ENCODE measurements around the gene PPP1R14D.

PPP1R14D gene

DNA sequence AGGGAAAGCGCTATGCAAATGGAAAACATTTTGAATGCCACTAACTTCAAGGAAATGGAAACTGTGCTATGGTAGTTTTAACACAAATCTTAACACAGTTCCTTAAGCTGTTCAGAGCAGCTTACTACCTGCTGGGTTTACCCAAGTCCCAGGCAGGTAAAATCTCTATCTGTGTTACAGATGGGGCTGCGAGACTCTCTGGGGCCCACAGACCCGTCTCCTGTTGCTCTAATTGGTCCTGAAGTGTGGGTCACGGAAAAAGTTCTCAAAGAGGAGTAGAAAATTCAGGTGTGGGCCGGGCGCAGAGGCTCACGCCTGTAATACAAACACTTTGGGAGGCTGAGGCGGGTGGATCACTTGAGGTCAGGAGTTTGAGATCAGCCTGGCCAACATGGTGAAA, 38.5 kb downstream of the PPP1R14D start:
- no peak for TF ChIP-seq ZNF433 (tag by site-specific recombination; IDR thresholded peaks at IDR 0.05; ENCODE audit: low read depth)
- TF ChIP-seq ZNF843 (tag by site-specific recombination; IDR thresholded peaks at IDR 0.05), result no peak
- TF ChIP-seq, protein P1, sequence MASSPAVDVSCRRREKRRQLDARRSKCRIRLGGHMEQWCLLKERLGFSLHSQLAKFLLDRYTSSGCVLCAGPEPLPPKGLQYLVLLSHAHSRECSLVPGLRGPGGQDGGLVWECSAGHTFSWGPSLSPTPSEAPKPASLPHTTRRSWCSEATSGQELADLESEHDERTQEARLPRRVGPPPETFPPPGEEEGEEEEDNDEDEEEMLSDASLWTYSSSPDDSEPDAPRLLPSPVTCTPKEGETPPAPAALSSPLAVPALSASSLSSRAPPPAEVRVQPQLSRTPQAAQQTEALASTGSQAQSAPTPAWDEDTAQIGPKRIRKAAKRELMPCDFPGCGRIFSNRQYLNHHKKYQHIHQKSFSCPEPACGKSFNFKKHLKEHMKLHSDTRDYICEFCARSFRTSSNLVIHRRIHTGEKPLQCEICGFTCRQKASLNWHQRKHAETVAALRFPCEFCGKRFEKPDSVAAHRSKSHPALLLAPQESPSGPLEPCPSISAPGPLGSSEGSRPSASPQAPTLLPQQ (tag by site-specific recombination; IDR thresholded peaks at IDR 0.05), result no peak
- no peak for TF ChIP-seq RBAK (tag by site-specific recombination; IDR thresholded peaks at IDR 0.05)
- no peak for TF ChIP-seq SP7 (tag by site-specific recombination; IDR thresholded peaks at IDR 0.05)
- TF ChIP-seq TCF7L2 (IDR thresholded peaks at IDR 0.05; ENCODE audit: borderline replicate concordance, low read depth, low read length), result no peak
- TF ChIP-seq ZNF157 (tag by site-specific recombination; IDR thresholded peaks at IDR 0.05), result no peak
- no peak for TF ChIP-seq ZNF548 (tag by site-specific recombination; IDR thresholded peaks at IDR 0.05)
- Histone ChIP-seq H3K9me3 (ENCODE audit: control insufficient read depth, insufficient read depth, low read depth, low read length) (no peaks in the 10 kb centered on the region), H3K4me1 (ENCODE audit: control insufficient read depth, insufficient read depth, low read length) (peaks cover 8% of the 10 kb centered on the region), H3K4me3 (ENCODE audit: low read depth, low read length) (no peak overlapping the region), H3K36me3 (ENCODE audit: control insufficient read depth in 2 of 2, insufficient read depth in 1 of 2, low read length in 2 of 2) (peaks cover 0 to 2% of the 10 kb centered on the region in 2 experiments; a peak in 2 of 3 replicates), H3K27ac (ENCODE audit: extremely low read depth, low read depth, low read length) (no peak overlapping the region)
- ChIA-PET CTCF (no interaction called here), POLR2A (interaction anchor here (0.6 kb wide), 1 partner anchor 12 kb away, joined by 7 read pairs; no protein-coding TSS in a partner anchor)

DNA sequence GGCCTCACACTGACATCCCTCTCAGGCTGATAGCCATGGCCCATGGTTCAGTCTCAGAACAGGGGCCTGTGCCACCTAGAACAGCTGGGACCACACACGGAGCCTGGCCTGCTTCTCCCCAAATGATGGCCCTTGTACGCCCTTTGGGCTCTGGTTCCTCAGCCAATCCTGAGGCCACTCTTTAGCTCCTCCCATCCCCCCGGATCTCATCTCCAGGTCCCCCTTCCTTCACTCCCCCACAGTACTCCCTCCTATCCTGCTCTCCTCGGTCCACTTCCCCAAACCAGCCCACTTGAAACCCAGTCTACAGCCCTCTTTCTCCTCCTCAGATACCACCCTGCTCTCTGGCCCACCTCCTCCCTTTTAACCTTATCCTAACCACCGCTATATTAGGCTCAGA, 39.4 kb downstream of the PPP1R14D start:
- no peaks in the 10 kb centered on the region for H3K9me3 ChIP-seq (ENCODE audit: control insufficient read depth, insufficient read depth, low read depth, low read length)
- H3K27ac ChIP-seq (ENCODE audit: extremely low read depth, low read depth, low read length), result no peak overlapping the region
- peaks cover 0 to 2% of the 10 kb centered on the region in 2 experiments; a peak in 2 of 3 replicates for H3K36me3 ChIP-seq (ENCODE audit: control insufficient read depth in 2 of 2, insufficient read depth in 1 of 2, low read length in 2 of 2)
- ChIA-PET CTCF (interaction anchor here (0.6 to 3.6 kb wide), 2 partner anchors 69 to 209 kb away, joined by 3 to 19 read pairs; no protein-coding TSS in a partner anchor), POLR2A (interaction anchor here (0.6 to 0.7 kb wide), 2 partner anchors 13 to 84 kb away, joined by 3 to 7 read pairs; no protein-coding TSS in a partner anchor)
- peaks cover 8% of the 10 kb centered on the region for H3K4me1 ChIP-seq (ENCODE audit: control insufficient read depth, insufficient read depth, low read length)
- no peak overlapping the region for H3K4me3 ChIP-seq (ENCODE audit: low read depth, low read length)
- TF ChIP-seq ZNF146 (tag by site-specific recombination; IDR thresholded peaks at IDR 0.05) (no peak), ZNF394 (tag by site-specific recombination; IDR thresholded peaks at IDR 0.05; ENCODE audit: borderline replicate concordance) (no peak), ZNF747 (tag by site-specific recombination; IDR thresholded peaks at IDR 0.05) (no peak), ZNF184 (tag by site-specific recombination; IDR thresholded peaks at IDR 0.05) (no peak), ZNF426 (tag by site-specific recombination; IDR thresholded peaks at IDR 0.05) (no peak), MZF1 (tag by site-specific recombination; IDR thresholded peaks at IDR 0.05; ENCODE audit: borderline replicate concordance) (no peak), ZNF560 (tag by site-specific recombination; IDR thresholded peaks at IDR 0.05; ENCODE audit: borderline replicate concordance) (no peak), TCF7L2 (IDR thresholded peaks at IDR 0.05; ENCODE audit: borderline replicate concordance, low read depth, low read length) (no peak), ZFP3 (tag by site-specific recombination; IDR thresholded peaks at IDR 0.05; ENCODE audit: low read depth) (no peak), ZEB2 (tag by site-specific recombination; IDR thresholded peaks at IDR 0.05) (no peak), YY1 (tag by site-specific recombination; IDR thresholded peaks at IDR 0.05) (no peak)
- TF ChIP-seq, protein P2, sequence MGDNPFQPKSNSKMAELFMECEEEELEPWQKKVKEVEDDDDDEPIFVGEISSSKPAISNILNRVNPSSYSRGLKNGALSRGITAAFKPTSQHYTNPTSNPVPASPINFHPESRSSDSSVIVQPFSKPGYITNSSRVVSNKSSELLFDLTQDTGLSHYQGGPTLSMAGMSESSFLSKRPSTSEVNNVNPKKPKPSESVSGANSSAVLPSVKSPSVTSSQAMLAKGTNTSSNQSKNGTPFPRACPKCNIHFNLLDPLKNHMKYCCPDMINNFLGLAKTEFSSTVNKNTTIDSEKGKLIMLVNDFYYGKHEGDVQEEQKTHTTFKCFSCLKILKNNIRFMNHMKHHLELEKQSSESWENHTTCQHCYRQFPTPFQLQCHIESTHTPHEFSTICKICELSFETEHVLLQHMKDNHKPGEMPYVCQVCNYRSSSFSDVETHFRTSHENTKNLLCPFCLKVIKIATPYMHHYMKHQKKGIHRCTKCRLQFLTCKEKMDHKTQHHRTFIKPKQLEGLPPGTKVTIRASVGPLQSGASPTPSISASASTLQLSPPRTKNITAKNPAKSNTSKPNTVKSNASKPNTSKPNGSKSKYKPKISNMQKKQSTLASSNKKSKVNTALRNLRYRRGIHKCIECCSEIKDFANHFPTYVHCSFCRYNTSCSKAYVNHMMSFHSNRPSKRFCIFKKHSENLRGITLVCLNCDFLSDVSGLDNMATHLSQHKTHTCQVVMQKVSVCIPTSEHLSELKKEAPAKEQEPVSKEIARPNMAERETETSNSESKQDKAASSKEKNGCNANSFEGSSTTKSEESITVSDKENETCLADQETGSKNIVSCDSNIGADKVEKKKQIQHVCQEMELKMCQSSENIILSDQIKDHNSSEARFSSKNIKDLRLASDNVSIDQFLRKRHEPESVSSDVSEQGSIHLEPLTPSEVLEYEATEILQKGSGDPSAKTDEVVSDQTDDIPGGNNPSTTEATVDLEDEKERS (tag by site-specific recombination; IDR thresholded peaks at IDR 0.05), result no peak
- TF ChIP-seq, protein P3, sequence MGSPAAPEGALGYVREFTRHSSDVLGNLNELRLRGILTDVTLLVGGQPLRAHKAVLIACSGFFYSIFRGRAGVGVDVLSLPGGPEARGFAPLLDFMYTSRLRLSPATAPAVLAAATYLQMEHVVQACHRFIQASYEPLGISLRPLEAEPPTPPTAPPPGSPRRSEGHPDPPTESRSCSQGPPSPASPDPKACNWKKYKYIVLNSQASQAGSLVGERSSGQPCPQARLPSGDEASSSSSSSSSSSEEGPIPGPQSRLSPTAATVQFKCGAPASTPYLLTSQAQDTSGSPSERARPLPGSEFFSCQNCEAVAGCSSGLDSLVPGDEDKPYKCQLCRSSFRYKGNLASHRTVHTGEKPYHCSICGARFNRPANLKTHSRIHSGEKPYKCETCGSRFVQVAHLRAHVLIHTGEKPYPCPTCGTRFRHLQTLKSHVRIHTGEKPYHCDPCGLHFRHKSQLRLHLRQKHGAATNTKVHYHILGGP (tag by site-specific recombination; IDR thresholded peaks at IDR 0.05), result no peak
- TF ChIP-seq, protein P4, sequence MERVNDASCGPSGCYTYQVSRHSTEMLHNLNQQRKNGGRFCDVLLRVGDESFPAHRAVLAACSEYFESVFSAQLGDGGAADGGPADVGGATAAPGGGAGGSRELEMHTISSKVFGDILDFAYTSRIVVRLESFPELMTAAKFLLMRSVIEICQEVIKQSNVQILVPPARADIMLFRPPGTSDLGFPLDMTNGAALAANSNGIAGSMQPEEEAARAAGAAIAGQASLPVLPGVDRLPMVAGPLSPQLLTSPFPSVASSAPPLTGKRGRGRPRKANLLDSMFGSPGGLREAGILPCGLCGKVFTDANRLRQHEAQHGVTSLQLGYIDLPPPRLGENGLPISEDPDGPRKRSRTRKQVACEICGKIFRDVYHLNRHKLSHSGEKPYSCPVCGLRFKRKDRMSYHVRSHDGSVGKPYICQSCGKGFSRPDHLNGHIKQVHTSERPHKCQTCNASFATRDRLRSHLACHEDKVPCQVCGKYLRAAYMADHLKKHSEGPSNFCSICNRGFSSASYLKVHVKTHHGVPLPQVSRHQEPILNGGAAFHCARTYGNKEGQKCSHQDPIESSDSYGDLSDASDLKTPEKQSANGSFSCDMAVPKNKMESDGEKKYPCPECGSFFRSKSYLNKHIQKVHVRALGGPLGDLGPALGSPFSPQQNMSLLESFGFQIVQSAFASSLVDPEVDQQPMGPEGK (tag by site-specific recombination; IDR thresholded peaks at IDR 0.05), result no peak
- TF ChIP-seq, protein P5, sequence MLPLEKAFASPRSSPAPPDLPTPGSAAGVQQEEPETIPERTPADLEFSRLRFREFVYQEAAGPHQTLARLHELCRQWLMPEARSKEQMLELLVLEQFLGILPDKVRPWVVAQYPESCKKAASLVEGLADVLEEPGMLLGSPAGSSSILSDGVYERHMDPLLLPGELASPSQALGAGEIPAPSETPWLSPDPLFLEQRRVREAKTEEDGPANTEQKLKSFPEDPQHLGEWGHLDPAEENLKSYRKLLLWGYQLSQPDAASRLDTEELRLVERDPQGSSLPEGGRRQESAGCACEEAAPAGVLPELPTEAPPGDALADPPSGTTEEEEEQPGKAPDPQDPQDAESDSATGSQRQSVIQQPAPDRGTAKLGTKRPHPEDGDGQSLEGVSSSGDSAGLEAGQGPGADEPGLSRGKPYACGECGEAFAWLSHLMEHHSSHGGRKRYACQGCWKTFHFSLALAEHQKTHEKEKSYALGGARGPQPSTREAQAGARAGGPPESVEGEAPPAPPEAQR (tag by site-specific recombination; IDR thresholded peaks at IDR 0.05), result no peak

Measured in HEK293 (cell line).